Mesothelial cell of epicardium (in vitro differentiated cells): ENCODE measurements around the gene KCNMA1. TPM values are rescaled to one million over a fixed set of nuclear protein-coding genes. Genes with fewer than 3 reads are reported as not detected.

ENCODE experiments used
- DNase-seq, 2 experiments: peaks; one replicate each; pipeline ENCODE4 v3.0.0; 2021; ENCODE audit warnings: low spot score in 2 of 2; ENCODE audit not compliant: unreplicated experiment in 2 of 2
- H3K27ac Mint-ChIP-seq: 2 replicates; pipeline ENCODE4 v1.8.0; 2021; ENCODE audit warnings: mixed read lengths
- H3K27me3 Mint-ChIP-seq: 2 replicates; pipeline ENCODE4 v1.8.0; 2021; ENCODE audit warnings: low read depth, mixed read lengths
- H3K36me3 Mint-ChIP-seq: 2 replicates; pipeline ENCODE4 v1.8.0; 2021; ENCODE audit warnings: mixed read lengths
- H3K4me1 Mint-ChIP-seq: 2 replicates; pipeline ENCODE4 v1.8.0; 2021; ENCODE audit warnings: mixed read lengths
- H3K4me3 Mint-ChIP-seq: 2 replicates; pipeline ENCODE4 v1.8.0; 2021; ENCODE audit warnings: mild to moderate bottlenecking, moderate library complexity, mixed read lengths
- H3K9me3 Mint-ChIP-seq: 2 replicates; pipeline ENCODE4 v1.8.0; 2021; ENCODE audit warnings: mixed read lengths
- total RNA-seq: library from RNA; stranded (reverse); gene quantifications from 3 replicates; pipeline ENCODE4 v1.2.1, GENCODE V29; 2021
- TF ChIP-seq, protein P1 (sequence below): fragments of 200-600 bp; sonication (generic); IDR thresholded peaks from one replicate; pipeline ENCODE4 v1.5.0; 2021; ENCODE audit warnings: antibody characterized with exemption; ENCODE audit not compliant: unreplicated experiment

Gene KCNMA1
- total RNA-seq, 1 donor from 2014 or later, result 44.0 TPM

DNA sequence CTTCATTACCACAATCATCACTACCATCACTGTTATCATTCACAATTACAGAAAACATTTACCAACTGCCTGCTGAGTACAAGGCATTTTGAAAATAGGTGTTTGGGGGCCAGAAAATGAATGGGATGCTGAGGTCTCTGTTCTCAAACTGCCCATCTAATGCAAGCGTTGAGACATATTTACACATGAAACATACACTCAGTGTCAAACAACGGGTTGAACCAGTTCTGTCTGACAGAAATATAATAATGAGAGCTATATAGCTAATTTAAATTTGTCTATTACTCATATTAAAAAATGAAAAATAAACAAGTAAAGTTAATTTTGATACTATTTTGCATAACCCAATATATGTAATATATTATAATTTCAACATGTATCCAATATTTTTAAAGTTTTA lies 303.1 kb downstream of the KCNMA1 start:
- Mint-ChIP-seq H3K4me3 (no peak overlapping the region), H3K9me3 (peaks cover 3% of the 10 kb centered on the region), H3K4me1 (peaks cover 6% of the 10 kb centered on the region), H3K36me3 (no peaks in the 10 kb centered on the region), H3K27ac (no peak overlapping the region), H3K27me3 (no peaks in the 10 kb centered on the region)
- no peak for DNase-seq
- TF ChIP-seq, protein P1, sequence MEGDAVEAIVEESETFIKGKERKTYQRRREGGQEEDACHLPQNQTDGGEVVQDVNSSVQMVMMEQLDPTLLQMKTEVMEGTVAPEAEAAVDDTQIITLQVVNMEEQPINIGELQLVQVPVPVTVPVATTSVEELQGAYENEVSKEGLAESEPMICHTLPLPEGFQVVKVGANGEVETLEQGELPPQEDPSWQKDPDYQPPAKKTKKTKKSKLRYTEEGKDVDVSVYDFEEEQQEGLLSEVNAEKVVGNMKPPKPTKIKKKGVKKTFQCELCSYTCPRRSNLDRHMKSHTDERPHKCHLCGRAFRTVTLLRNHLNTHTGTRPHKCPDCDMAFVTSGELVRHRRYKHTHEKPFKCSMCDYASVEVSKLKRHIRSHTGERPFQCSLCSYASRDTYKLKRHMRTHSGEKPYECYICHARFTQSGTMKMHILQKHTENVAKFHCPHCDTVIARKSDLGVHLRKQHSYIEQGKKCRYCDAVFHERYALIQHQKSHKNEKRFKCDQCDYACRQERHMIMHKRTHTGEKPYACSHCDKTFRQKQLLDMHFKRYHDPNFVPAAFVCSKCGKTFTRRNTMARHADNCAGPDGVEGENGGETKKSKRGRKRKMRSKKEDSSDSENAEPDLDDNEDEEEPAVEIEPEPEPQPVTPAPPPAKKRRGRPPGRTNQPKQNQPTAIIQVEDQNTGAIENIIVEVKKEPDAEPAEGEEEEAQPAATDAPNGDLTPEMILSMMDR, result no peak

DNA sequence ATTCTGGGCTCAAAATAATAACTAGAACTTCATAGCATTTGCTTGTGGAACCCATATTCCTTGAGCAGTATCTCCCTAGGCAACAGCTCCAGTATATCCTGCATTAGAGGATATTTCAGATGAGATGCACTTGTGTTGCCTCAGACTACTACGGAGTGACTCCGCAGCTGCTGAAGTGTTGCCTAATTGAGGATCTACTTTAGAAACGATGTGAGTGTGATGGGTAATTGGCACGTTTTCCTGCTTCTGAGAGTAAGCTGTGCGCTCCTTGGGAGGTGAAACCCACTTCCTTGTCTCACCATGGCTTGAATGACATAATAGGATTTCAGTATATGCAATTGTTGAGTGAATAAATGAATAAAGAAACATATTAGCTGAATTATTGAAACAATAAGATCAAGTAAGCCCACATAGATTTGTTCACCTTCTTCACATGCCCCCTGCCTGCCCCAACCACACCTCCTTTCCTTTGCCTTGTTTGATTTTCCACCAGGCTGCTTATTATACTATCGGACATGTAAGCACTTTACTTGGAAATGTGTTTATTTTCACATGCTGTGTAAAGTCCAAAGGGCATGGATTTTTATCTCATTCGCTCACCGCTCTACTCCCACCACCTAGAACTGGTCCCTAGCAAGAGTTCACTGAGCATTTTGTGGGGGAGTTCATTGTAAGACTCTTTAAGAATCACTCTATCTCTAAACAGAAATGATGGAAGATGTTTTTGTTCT lies 303.8 kb downstream of the KCNMA1 start:
- H3K9me3 Mint-ChIP-seq, result no peaks in the 10 kb centered on the region
- TF ChIP-seq, protein P1, result no peak
- peaks cover 6% of the 10 kb centered on the region for H3K4me1 Mint-ChIP-seq
- H3K27ac Mint-ChIP-seq, result no peak overlapping the region
- no peak for DNase-seq
- H3K4me3 Mint-ChIP-seq, result no peak overlapping the region
- H3K36me3 Mint-ChIP-seq, result no peaks in the 10 kb centered on the region
- H3K27me3 Mint-ChIP-seq, result no peaks in the 10 kb centered on the region

DNA sequence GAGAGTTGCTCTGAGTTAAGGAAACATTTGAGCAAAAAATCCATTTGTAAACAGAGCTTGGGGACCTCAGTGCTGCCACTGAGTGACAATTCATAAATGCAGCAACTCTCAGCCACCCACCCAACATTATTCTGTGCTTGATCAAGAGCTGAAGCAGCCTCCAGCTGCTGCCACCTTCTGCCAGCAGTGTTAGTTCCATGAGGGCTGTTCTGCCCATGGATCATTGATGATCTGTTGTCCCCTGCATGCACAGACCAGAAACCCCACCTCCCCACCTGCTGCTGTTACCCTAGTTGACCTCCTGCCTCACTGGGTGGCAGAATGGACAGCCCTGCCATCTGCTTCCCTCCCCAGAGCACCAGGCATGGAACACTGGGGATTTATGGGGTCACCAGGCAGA lies 305.4 kb downstream of the KCNMA1 start:
- TF ChIP-seq, protein P1, result no peak
- no peak overlapping the region for H3K4me3 Mint-ChIP-seq
- H3K27ac Mint-ChIP-seq, result no peak overlapping the region
- no peaks in the 10 kb centered on the region for H3K9me3 Mint-ChIP-seq
- H3K36me3 Mint-ChIP-seq, result no peaks in the 10 kb centered on the region
- H3K27me3 Mint-ChIP-seq, result no peaks in the 10 kb centered on the region
- no peak for DNase-seq
- peaks cover 6% of the 10 kb centered on the region for H3K4me1 Mint-ChIP-seq

DNA sequence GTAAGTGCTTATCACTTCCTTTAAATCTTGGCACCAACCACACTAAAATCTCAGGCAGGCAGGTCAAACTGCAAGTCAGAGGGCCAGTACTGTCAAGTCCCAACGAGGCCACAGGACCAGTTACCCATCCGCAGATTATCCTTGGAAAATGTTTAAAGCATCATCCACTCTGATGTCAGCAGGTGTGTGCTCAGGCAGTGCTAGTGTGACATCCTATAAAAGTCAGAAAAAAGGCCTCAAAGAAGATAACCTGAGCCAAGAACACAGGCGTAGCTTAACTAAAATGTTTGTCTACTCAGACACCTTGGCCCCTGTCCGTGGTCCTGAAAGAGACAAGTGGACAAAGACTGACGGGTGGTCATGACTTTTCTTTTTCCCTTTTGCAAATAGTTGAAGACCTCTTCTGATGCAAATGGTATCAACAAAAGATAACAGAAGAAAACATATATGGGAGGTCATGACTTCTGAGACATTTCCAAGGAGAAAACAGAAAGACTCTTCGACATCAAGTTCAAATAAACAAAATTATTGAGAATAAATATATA lies 309.3 kb downstream of the KCNMA1 start:
- no peaks in the 10 kb centered on the region for H3K36me3 Mint-ChIP-seq
- TF ChIP-seq, protein P1, result no peak
- H3K9me3 Mint-ChIP-seq, result no peaks in the 10 kb centered on the region
- no peak overlapping the region for H3K4me3 Mint-ChIP-seq
- H3K27me3 Mint-ChIP-seq, result no peaks in the 10 kb centered on the region
- no peaks in the 10 kb centered on the region for H3K4me1 Mint-ChIP-seq
- H3K27ac Mint-ChIP-seq, result no peak overlapping the region
- peak; percentile 34 to 61 for DNase-seq

DNA sequence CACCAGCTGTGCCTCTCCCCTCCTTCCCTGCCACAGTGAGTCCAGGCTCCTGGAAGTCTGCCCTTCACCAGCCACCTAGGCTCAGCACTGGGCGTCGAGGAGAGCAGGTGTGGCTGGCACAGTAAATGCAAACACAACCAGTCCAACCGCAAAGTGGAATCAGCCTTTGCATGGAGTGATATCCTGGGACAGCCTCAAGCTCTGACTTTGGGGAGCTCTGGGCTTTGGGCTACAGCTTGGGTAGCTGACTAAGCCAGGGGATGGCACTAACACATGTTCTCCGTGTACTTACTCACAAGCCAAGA lies 312.4 kb downstream of the KCNMA1 start:
- DNase-seq, result no peak
- Mint-ChIP-seq H3K4me1 (peaks cover 11% of the 10 kb centered on the region), H3K27me3 (no peaks in the 10 kb centered on the region), H3K4me3 (no peak overlapping the region), H3K27ac (no peak overlapping the region), H3K36me3 (no peaks in the 10 kb centered on the region), H3K9me3 (peaks cover 10% of the 10 kb centered on the region)
- TF ChIP-seq, protein P1, result no peak
